ENCODE data around the gene RSPH4A.
"Not testable (repeated sequence)": the region's sequence is repeated elsewhere in the genome, so short reads cannot be mapped to it uniquely, and the experiment has no call there.

The RSPH4A gene

GRCh38 chr6:116629563-116629981 lies 13.3 kb downstream of the RSPH4A start:
- DNase-seq (ENCODE audit: low spot score) = no peak

- no peak for DNase-seq (ENCODE audit: low spot score)
These were observed 15.2 kb downstream of the RSPH4A start for GRCh38 chr6:116631379-116631990.

- DNase-seq (ENCODE audit: low spot score) = no peak
These were observed 17.4 kb downstream of the RSPH4A start for GRCh38 chr6:116633685-116634084.

- DNase-seq (ENCODE audit: low spot score) = no peak
These were observed 31.9 kb downstream of the RSPH4A start for GRCh38 chr6:116648156-116648555.

- no peak for DNase-seq (ENCODE audit: low spot score)
These were observed 32.9 kb downstream of the RSPH4A start for GRCh38 chr6:116649129-116649528.

GRCh38 chr6:116651916-116652315 lies 35.6 kb downstream of the RSPH4A start:
- DNase-seq (ENCODE audit: low spot score) = no peak

GRCh38 chr6:116661594-116661993 lies 45.3 kb downstream of the RSPH4A start:
- DNase-seq (ENCODE audit: low spot score) = no peak

GRCh38 chr6:116662202-116662601 lies 45.9 kb downstream of the RSPH4A start:
- DNase-seq (ENCODE audit: low spot score) = no peak

- DNase-seq (ENCODE audit: low spot score) = no peak
These were observed 47.0 kb downstream of the RSPH4A start for GRCh38 chr6:116663308-116663707.

GRCh38 chr6:116664169-116664568 lies 47.9 kb downstream of the RSPH4A start:
- not testable (repeated sequence) for DNase-seq (ENCODE audit: low spot score)

- no peak for DNase-seq (ENCODE audit: low spot score)
These were observed 49.2 kb downstream of the RSPH4A start for GRCh38 chr6:116665464-116665863.

- DNase-seq (ENCODE audit: low spot score) = no peak
These were observed 50.6 kb downstream of the RSPH4A start for GRCh38 chr6:116666869-116667268.

- no peak for DNase-seq (ENCODE audit: low spot score)
These were observed 51.3 kb downstream of the RSPH4A start for GRCh38 chr6:116667623-116668022.

- no peak for DNase-seq (ENCODE audit: low spot score)
These were observed 56.0 kb downstream of the RSPH4A start for GRCh38 chr6:116672306-116672705.

GRCh38 chr6:116676021-116676420 lies 59.7 kb downstream of the RSPH4A start:
- DNase-seq (ENCODE audit: low spot score) = no peak

GRCh38 chr6:116680880-116681672 lies 64.8 kb downstream of the RSPH4A start, which contains the start of gene KPNA5:
Gene KPNA5 (plus strand): TSS chr6:116681211. CDS start chr6:116681335, 124 bp downstream.
- peak; percentile 92 for DNase-seq (ENCODE audit: low spot score)

GRCh38 chr6:116682334-116682712 lies 66.0 kb downstream of the RSPH4A start:
- peak; percentile 40 for DNase-seq (ENCODE audit: low spot score)

Measured in AG08395 (cell line).